Suppressor macrophage treated with lipopolysaccharide for 4 hours (primary cell): ENCODE results near the gene ASH1L.
A peak's percentile ranks its signal among the peaks of the same experiment; 100 is the strongest.
"Not testable (repeated sequence)": the region's sequence is repeated elsewhere in the genome, so short reads cannot be mapped to it uniquely, and the experiment has no call there.

Experiments used
- DNase-seq: peaks from one replicate; pipeline ENCODE4 v3.0.0-alpha.2; 2020

The ASH1L gene

DNA sequence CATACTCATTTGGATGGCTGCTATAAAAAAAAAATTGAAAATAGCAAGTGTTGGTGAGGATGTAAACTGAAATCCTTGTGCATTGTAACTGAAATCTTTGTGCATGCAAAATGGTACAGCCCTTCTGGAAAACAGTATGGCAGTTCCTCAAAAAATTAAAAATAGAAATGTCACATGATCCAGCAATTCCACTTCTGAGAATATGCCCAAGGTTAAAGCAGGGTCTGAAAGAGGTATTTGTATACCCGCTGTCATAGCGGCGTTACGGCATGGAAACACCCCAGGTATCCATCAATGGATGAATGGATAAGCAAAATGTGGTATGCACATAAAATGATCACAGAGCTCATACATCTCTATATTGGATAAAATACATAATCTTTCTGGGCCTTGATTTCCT lies 125.2 kb downstream of the ASH1L start:
- no peak for DNase-seq

DNA sequence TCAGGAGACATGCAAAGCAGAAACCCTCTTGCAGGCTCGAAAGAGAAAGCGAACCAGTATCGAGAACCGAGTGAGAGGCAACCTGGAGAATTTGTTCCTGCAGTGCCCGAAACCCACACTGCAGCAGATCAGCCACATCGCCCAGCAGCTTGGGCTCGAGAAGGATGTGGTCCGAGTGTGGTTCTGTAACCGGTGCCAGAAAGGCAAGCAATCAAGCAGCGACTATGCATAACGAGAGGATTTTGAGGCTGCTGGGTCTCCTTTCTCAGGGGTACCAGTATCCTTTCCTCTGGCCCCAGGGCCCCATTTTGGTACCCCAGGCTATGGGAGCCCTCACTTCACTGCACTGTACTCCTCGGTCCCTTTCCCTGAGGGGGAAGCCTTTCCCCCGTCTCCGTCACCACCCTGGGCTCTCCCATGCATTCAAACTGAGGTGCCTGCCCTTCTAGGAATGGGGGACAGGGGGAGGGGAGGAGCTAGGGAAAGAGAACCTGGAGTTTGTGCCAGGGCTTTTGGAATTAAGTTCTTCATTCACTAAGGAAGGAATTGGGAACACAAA lies 128.7 kb downstream of the ASH1L start:
- not testable (repeated sequence) for DNase-seq

DNA sequence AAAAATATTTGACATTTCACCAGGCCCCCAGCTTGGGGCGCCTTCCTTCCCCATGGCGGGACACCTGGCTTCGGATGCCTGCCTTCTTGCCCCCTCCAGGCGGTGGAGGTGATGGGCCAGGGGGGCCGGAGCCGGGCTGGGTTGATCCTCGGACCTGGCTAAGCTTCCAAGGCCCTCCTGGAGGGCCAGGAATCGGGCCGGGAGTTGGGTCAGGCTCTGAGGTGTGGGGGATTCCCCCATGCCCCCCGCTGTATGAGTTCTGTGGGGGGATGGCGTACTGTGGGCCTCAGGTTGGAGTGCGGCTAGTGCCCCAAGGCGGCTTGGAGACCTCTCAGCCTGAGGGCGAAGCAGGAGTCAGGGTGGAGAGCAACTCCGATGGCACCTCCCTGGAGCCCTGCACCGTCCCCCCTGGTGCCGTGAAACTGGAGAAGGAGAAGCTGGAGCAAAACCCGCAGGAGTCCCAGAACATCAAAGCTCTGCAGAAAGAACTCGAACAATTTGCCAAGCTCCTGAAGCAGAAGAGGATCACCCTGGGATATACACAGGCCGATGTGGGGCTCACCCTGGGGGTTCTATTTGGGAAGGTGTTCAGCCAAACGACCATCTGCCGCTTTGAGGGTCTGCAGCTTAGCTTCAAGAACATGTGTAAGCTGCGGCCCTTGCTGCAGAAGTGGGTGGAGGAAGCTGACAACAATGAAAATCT lies 129.3 kb downstream of the ASH1L start:
- DNase-seq = not testable (repeated sequence)

DNA sequence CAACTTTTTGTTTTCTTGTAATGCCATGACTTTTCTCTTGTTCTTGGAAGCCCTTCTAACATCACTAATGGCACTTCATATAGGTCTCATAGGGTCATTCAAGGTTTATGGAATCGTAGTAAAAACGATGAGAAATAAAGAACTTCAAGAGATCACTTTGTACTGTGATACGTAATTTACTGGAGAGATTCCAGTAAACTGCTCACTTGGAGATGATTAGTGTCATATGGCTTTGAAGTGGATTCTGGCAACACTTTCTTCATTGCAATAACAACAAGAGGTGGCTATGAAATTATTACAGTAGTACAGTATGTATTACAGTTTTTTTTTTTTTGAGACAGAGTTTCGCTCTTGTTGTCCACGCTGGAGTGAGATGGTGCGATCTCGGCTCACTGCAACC lies 138.5 kb downstream of the ASH1L start:
- no peak for DNase-seq

DNA sequence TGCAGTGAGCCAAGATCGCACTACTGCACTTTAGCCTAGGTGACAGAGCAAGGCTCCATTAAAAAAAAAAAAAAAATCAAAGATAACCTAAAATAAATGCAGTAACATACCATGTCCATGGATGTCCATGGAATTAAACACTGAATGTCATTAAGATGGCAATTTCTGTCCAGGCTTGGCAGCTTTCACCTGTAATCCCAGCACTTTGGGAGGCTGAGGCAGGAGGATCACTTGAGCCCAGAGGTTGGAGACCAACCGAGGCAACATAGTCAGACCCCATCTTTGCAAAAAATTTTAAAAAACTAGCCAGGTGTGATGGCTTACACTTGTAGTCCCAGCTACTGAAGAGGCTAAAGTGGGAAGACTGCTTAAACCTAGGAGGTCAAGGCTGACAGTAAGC lies 141.8 kb downstream of the ASH1L start:
- no peak for DNase-seq

DNA sequence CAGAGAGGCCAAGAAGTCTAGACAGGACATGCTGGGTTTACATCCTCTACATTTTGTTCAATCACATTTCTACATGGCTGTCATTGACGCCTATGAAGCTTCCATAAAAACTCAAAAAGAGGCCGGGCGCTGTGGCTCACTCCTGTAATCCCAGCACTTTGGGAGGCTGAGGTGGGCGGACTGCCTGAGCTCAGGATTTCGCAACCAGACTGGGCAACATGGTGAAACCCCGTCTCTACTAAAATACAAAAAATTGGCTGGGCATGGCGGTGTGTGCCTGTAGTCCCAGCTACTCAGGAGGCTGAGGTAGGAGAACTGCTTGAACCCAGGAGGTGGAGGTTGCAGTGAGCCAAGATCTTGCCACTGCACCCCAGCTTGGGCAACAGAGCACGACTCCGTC lies 150.8 kb downstream of the ASH1L start:
- not testable (repeated sequence) for DNase-seq

DNA sequence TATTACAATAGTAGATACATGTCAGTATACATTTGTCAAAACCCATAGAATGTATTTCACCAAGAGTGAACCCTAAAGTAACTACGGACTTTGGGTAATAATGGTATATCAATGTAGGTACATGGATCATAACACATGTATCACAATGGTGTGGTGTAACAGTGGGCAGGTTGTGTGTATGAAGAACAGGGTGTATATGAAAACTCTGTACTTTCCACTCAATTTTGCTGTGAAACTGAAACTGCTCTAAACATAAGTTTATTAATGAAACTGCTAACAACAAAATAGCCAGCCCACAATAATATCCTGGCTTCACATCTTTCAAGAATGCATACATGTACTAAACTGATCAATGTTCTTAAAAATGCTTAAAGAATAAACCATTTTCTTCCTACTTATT lies 151.7 kb downstream of the ASH1L start:
- DNase-seq = no peak

DNA sequence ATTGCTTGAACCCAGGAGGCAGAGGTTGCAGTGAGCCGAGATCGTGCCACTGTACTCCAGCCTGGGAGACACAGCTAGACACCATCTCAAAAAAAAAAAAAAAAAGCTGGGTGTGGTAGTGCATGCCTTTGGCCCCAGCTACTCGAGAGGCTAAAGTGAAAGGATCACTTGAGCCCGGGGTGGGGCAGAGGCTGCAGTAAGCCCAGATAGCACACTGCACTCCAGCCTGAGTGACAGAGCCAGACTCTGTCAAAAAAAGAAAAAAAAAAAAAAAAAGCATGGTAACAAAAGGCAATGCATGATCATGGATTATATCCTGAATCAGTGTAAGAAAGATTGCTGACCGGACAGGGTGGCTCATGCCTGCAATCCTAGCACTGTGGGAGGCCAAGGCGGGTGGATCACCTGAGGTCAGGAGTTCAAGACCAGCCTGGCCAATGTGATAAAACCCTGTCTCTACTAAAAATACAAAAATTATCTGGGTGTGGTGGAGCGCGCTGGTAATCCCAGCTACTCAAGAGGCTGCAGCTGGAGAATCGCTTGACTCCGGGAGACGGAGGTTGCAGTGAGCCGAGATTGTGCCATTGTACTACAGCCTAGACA lies 165.6 kb downstream of the ASH1L start:
- DNase-seq = no peak

DNA sequence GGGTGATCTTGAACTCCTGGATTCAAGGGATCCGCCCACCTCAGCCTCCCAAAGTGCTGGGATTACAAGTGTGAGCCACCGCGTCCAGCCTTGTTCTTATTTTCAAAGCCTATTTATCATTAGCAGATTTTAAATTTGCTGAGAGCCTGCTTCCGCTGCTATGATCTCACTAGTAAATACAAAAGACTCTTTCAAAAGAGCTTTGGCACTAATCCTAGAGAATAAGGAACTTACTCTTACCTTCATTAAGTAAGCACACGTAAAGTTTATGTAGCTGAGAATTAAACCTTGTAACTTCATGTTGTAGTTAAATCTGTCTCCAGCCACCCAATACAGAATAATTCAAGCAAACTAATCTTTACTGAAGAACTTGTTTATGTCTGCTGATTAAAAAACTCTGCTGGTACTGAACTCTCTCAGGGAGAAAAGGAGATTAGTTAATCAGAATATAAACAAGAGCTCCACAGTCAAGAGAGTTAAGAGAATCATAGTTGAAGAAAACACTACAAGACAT lies 169.6 kb downstream of the ASH1L start:
- no peak for DNase-seq

DNA sequence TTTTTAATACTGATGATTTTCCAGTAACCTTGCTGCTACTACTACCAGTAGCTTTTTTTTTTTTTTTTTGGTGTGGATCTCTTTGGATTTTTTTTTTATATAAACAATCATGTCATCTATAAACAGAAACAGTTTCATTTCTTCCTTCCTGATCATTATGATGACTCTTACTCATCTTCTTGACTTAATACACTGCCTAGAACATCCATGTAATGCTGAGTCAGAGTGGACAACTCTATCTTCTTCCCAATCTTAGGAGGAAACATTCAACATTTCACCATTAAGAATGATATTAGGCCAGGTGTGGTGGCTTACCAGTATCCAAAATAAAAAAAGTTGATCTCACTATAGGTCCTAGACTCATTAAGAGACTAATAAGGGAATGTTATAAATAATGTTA lies 172.8 kb downstream of the ASH1L start:
- DNase-seq = peak; percentile 36

DNA sequence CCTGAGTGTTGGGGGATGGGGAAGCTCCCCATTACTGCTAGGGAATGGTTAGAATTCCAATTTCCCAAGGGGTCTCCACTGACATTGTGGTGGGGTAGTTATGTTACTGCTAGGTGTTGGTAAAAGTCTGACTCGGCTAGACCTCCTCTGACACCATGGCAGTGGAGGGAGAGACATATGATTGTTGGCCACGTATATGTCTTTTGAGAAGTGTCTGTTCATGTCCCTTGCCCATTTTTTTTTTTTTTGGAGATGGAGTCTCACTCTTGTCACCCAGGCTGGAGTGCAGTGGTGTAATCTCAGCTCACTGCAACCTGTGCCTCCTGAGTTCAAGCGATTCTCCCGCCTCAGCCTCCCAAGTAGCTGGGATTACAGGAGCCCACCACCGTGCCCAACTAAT lies 176.8 kb downstream of the ASH1L start:
- not testable (repeated sequence) for DNase-seq

DNA sequence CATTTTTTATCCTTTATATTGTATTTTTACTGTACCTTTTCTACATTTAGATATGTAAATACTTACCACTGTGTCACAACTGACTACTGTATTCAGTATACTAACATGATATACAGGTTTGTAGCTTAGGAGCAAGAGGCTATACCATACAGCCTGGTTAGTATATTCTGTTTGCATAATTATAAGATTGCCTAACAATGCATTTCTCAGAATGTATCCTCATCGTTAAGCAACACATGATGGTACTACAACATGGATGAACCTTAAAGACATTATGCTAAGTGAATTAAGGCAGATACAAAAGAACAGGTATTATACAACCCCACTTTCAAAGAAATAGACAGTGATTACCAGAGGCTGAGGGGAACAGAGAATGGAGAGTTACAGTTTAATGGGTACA lies 179.2 kb downstream of the ASH1L start:
- DNase-seq = no peak

DNA sequence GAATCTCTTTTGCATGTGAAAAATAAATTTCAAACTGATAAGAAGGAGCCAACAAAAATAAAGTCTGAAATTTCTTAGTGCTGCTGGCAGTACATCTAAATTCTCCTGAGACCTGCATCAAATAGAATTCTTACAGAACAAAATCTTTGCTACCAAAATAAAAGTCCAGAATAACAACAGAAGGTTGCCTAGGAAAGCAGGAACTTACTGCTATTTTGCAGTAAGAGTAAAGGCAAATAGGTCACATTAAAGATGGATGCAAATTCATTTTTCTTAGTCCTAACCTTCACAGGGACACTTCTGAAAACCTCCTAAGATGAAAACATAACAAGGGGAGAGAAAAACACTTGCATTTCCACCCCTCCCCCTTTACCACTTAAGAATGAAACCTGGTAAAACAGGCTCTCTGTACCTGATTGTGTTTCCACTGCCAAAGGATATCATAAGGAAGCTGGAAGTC lies 182.9 kb downstream of the ASH1L start:
- no peak for DNase-seq

DNA sequence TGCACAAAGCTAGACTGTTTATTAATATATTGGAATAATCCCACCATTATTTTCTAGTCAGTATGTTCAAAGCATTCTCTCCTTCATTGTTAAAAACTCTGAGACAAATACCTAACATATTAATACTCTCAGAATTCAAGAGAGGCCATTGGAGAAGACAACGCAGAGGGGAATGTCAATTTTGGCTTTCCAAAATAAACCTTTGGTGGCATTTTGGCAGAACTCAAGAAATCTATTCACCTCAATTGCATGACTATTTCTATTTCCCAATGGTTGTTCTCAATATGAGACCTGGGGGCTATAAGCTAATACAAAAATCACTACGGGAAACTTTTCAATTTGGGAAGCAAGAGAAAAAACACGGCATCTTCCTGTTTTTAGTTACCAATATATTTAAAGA lies 183.4 kb downstream of the ASH1L start:
- no peak for DNase-seq

DNA sequence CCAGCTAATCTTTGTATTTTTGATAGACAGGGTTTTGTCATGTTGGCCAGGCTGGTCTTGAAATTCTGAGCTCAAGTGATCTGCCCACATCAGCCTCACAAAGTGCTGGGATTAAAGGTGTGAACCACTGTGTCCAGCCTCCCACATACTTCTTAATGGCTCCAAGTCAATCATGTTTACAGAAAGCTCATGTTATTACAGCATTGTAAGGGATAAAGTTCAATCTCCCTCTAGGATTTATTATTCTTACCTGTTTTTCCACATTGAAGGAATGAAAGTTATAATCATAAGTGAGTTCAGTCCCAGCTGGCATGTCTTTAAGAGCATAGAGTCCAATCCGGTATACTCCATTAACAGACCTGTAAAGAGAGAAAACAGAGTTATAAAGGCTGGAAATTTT lies 202.6 kb downstream of the ASH1L start:
- DNase-seq = no peak

DNA sequence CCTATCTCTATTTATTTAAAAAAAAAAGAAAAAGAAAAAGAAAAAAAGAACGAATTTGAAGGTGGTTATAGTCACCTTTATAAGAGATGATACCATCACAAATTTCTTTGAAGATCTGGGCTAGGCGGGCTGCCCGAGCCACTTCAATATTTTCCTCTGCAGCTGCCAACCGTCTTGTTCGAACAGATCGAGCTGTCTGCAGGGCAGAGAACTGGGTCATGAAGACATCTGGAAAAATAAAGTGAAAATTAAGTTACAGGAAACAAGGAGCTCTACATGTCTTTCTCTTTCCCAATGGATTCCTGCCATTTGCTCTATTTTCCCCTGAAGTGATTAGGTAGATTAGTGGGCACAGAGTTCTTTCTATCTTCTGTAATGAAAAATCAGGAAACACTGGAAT lies 210.0 kb downstream of the ASH1L start:
- no peak for DNase-seq

DNA sequence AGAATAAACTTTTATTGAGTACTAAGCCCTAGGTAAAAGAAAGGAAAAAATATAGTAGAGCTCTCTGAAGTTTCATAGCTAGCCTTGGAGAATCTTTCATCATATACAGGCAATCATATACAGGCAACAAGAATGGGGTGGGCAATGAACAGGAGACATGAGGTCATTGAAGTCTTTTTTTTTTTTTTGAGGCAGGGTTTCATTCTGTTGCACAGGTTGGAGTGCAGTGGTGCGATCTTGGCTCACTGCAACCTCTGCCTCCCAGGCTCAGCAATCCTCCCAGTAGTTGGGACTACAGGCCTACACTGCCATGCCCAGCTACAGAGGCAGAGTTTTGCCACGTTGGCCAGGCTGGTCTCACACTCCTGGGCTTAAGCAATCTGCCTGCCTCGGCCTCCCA lies 219.8 kb downstream of the ASH1L start:
- DNase-seq = no peak

DNA sequence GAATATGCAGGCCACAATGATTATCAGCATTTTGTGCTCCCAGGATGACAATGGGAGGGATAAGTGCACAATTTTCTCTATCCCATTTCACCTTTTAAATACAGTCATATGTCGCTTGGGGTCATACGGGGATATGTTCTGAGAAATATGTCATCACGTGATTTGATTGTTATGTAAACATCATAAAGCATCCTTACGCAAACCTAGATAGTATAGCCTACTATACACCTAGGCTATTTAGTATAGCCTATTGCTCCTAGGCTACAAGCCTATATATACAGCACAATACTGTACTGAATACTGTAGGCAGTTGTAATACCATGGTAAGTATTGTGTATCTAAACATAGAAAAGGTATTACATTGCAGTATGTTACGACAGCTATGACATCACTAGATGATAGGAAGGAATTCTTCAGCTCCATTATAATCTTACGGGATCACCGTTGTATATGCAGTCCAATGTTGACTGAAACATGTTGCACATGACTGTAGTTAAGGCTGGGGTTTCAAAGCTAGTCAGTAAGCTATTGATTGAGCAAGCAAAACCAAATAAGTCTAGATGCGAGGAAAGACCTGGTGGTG lies 223.0 kb downstream of the ASH1L start:
- DNase-seq = no peak

DNA sequence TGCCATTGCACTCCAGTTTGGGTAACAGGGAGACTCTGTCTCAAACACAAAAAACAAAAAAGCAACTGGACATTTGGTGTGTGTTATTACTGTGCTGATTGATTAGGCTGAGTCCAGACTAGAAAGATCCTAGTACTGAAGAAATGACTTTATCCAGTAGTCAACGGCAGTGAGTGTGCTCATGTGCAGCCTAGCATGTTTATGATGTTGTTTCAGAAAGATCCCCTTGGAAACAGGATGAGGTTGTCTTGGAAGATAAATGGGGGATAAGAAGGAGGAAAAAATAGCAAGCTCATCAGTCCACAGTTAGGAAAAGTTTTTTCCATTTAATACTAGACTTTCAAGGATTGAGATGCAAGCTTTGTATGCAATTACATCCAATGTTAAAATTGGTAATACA lies 227.6 kb downstream of the ASH1L start:
- DNase-seq = no peak

DNA sequence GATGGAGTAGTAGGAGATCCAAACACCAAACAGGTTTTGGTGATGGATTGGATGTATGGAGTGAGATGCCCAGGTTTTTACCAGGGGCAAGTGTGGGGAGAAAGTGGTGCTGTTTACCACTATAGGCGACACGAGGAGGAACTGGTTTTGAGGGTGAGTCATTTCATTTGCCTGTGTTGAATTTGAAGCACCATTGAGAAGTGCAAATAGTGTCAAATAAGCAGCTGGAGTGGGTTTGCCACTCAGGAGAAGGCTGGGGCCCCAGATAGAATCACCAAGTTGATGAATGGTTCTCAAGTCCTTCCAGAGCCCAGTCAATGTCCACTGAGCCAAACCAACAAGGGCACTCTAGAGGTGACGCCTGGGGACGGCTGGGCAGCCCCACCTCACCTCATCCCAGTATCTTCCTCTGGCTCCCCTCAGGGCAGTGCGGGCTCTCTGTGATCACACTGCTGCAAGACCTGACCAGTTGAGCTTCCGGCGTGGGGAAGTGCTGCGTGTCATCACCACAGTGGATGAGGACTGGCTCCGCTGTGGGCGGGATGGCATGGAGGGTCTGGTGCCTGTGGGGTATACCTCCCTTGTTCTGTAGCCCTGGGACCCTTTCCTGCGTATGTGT lies 232.5 kb downstream of the ASH1L start:
- DNase-seq = no peak

DNA sequence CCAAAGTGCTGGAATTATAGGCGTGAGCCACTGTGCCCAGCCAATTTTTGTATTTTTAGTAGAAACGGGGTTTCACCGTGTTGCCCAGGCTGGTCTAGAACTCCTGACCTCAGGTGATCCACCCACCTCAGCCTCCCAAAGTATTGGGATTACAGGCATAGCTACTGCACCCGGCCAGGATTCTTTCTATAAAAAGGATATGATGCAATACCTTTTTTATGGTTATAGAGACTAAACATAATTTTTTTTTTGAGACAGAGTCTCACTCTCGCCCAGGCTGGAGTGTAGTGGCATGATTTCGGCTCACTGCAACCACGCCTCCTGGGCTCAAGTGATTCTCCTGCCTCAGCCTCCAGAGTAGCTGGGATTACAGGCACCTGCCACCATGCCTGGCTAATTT lies 233.7 kb downstream of the ASH1L start:
- not testable (repeated sequence) for DNase-seq

DNA sequence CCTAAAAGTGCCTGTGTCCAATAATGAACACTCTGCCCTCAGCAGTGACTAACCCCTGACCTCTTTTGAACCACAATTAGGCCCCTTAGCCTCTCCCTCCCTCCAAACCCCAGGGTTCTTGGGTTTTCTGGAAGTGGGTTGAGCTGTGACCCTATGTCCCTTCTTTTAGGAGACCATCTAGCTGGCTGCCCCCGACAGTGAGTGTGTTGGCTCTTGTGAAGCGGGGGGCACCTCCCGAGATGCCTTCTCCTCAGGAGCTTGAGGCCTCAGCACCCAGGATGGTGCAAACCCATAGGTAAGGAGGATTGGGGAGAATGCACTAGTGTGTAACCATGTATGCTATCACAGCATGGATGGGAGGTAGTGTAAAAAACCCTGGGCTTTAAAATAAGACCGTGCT lies 234.6 kb downstream of the ASH1L start:
- no peak for DNase-seq

DNA sequence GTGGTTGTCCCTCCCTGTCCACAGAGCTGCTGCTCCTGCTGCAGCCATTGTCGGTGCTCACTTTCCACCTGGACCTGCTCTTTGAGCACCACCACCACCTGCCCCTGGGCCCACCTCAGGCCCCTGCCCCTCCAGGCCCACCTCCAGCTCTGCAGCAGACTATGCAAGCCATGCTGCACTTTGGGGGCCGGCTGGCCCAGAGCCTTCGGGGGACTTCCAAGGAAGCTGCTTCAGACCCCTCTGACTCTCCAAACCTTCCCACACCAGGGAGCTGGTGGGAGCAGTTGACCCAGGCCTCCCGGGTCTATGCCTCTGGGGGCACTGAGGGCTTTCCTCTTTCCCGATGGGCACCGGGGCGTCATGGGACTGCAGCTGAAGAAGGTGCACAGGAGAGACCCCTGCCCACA lies 236.0 kb downstream of the ASH1L start:
- DNase-seq = no peak
